MM.1S (cell line): Measurements from ENCODE around the gene NPPA.

Experiments
- EZH2phosphoT487 ChIP-seq: fragments of 300-600 bp; sonication (generic); IDR thresholded peaks from 2 replicates; pipeline ENCODE4 v1.6.1; 2018; ENCODE audit warnings: antibody characterized with exemption, low read length
- TF ChIP-seq, protein P1 (sequence below): fragments of 300-600 bp; sonication (generic); IDR thresholded peaks from 2 replicates; pipeline ENCODE4 v1.5.1; 2016; ENCODE audit warnings: antibody characterized with exemption, low read length, mixed read lengths

DNA sequence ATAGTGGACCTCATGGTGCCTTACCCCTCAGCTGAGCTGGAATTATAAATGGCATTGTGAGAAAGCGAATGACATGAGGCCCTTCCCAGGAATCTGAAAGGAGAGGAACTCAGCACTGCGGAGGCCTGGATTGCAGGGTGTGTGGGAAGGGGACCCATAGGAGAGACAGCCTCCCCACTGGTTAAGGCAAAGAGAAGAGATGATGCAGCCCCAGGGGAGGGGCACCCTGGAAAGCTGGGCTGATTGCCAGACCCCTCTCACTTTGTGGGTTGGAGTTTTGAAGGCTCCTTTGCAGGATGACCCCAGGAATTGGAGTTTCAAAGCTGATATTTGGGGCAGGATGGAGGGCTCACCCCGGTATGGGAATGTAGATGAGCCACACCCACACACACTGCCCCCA, 9.1 kb upstream of the NPPA start:
- TF ChIP-seq, protein P1, sequence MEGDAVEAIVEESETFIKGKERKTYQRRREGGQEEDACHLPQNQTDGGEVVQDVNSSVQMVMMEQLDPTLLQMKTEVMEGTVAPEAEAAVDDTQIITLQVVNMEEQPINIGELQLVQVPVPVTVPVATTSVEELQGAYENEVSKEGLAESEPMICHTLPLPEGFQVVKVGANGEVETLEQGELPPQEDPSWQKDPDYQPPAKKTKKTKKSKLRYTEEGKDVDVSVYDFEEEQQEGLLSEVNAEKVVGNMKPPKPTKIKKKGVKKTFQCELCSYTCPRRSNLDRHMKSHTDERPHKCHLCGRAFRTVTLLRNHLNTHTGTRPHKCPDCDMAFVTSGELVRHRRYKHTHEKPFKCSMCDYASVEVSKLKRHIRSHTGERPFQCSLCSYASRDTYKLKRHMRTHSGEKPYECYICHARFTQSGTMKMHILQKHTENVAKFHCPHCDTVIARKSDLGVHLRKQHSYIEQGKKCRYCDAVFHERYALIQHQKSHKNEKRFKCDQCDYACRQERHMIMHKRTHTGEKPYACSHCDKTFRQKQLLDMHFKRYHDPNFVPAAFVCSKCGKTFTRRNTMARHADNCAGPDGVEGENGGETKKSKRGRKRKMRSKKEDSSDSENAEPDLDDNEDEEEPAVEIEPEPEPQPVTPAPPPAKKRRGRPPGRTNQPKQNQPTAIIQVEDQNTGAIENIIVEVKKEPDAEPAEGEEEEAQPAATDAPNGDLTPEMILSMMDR = no peak
- no peak for TF ChIP-seq EZH2phosphoT487
